ELR (cell line): Measurements from ENCODE around the gene ENPP6.
A peak's percentile ranks its signal among the peaks of the same experiment; 100 is the strongest.
"Not testable (repeated sequence)": the region's sequence is repeated elsewhere in the genome, so short reads cannot be mapped to it uniquely, and the experiment has no call there.

Source experiments
- DNase-seq: peaks from one replicate; pipeline ENCODE4 v3.0.0-alpha.2; 2015; ENCODE audit warnings: low read depth

The ENPP6 gene

DNA sequence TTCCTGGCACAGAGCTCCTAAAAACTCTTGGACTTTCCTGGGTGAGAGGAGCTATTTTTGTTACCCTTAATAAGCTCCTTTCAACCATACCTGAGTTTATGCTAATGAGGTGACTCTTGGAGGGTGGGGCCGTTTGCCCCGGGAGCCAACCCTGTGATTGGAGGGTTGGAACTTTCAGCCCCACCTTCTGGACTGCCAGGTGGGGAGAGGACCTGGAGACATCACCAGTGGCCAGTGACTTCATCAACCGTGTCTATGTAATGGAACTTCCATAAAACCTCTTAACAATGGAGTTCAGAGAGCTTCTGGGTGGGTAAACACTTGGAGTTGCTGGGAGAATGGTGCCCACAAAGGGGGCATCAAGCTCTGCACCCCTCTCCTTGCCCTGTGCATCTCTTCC, 17.9 kb upstream of the ENPP6 start:
- no peak for DNase-seq

DNA sequence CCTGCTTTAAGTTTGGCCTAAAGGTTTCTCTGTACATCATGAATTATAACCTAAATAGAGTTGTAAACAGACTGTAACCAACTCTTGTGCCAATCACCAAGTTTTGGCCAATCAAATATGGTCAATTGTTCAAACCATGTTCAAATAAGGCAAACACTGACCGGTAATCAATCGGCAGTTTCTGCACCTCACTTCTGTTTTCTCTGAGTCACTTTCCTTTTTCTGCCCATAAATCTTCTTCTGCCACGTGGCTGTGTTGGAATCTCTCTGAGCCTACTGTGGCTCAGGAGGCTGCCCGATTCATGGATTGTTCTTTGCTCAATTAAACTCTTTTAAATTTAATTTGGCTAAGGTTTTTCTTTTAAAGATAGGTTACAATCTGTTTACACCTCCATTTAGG, 16.5 kb upstream of the ENPP6 start:
- peak; percentile 6 for DNase-seq

DNA sequence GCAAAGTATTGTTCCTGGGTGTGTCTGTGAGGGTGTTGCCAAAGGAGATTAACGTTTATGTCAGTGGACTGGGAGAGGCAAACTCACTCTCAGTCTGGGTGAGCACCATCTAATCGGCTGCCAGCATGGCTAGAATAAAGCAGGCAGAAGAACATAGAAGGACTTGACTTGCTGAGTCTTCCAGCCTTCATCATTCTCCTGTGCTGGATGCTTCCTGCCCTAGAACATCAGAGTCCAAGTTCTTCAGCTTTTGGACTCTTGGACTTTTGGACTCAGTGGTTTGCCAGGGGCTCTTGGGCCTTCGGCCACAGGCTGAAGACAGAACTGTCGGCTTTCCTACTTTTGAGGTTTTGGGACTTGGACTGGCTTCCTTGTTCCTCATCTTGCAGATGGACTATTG, 15.3 kb upstream of the ENPP6 start:
- DNase-seq, result no peak

DNA sequence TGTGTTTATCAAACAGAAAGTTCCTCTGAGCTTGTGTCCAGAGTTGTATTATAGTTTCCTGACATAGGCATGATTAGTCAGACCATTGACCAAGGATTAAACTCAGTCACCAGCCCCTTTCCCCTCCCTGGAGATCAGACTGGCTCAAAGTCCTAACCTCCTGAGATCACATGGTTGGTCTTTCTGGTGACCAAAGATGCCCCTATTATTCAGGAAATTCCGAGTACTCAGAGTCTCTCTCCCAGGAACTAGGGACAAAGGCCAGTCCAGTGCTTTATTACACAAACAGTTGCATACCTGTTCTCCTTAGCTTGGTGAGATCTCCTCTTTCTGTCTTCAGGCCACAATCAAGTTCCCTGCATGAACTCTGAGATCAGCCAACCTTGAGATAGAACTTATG, 14.5 kb upstream of the ENPP6 start:
- DNase-seq, result peak; percentile 6

DNA sequence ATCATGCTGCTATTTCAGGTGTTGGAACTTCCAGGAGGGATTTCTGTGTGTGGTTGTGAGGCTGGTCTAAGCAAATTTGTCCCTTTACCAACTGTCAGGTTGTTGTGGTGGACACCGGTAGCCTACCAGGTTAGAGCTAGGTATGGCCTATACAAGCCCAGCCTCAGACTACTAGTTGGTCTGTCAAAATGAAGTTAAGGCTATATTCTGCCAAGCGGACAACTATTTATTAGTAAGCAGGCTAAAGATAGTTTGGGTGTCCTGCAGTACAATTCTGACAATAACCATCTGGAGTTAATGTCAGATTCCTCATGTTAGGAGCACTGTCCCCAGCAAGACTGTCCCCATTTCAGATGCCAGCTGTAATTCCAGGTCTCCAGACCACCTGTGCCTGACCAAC, 13.9 kb upstream of the ENPP6 start:
- DNase-seq, result no peak

DNA sequence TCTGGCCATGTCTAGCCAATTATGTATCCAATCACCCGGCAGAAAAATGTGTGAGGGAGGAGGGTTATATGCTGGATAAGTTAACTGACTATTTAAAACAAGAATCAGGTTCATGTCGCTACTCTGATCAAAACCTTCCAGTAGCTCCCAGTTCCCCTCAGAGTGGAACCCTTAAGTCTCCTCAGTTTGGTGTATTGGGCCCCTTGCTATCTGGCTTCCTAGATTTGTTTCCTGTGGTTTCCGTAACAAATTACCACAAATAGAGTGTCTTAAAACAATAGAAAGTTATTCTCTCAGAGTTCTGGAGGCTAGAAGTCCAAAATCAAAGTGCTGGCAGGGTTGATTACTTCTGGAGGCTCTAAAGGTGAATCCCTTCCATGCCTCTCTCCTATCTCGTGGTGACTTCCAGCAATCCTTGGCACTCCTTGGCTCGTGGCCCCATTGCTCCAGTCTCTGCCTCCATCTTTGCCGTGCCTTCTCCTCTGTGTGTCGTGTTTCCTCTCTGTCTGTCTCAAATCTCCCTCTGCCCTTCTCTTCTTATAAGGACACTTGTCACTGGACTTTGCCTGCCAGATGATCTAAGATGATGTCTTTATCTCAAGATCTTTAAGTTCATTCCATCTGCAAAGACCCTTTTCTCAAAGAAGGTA, 10.5 kb upstream of the ENPP6 start:
- DNase-seq, result no peak

DNA sequence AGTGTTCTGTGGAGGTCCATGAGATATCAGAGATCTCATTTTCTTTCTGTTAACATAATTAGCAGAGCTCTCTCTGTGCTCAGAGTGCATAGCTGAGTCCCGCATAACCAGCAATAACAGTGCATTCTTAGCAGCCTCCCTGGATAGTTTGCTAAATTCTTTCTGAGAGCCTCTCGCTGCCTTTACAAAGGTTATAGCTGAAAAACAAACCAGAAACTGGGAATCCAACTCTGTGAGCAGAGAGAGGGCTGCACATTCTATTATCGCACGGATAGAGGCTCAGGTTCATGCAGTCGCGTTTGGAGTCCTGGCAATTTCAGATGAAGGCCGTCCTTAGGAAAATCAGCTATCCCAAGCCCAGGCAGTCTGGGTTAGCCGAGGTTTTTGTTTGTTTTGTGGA, 1.2 kb downstream of the ENPP6 start:
- no peak for DNase-seq

DNA sequence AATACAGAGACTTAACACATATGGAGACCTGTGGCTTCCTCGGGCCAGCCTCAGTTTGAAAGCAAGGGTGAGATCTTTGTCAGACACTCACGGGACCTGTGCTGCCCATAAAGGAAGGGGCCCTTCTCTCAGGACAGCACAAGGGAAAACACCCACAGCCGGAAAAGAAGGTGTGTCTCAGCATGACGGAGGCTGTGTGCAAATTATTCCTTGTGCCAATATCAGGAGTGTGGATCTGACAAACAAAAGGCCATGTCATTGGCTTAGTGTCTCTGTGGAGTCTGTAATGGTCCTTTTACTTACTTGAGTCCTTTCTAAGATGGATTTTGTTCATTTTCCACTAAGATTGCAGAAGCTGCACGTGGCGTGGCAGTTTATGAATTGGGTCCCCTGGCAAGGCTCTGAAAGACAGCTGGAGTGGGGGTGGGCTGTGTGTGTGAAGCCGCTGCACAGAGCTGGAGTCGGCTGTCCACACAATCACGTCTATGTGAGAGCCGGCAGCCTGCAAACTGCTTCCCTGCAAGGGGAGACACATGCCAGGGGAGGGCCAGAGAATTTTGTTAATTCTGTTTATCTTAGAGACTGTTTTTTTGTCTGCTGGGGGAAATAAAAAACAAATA, 1.9 kb downstream of the ENPP6 start:
- DNase-seq, result no peak

DNA sequence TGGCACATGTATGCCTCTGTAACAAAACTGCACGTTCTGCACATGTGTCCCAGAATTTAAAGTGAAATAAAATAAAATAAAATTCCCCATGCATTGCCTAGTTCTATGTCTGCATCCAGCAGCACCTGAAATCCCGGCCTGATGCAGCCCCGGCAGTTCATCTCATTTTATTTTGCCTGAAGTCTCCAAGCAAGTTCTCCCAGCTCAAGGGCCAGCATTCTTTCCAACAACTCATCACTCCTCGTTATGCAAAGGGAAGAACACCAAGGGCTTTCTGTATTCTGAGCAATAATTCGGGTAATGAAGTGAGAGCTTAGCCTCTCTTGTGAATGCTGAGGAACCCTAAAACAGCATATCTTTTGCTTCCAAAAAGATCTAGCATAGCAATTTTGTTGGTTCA, 2.7 kb downstream of the ENPP6 start:
- DNase-seq, result no peak

DNA sequence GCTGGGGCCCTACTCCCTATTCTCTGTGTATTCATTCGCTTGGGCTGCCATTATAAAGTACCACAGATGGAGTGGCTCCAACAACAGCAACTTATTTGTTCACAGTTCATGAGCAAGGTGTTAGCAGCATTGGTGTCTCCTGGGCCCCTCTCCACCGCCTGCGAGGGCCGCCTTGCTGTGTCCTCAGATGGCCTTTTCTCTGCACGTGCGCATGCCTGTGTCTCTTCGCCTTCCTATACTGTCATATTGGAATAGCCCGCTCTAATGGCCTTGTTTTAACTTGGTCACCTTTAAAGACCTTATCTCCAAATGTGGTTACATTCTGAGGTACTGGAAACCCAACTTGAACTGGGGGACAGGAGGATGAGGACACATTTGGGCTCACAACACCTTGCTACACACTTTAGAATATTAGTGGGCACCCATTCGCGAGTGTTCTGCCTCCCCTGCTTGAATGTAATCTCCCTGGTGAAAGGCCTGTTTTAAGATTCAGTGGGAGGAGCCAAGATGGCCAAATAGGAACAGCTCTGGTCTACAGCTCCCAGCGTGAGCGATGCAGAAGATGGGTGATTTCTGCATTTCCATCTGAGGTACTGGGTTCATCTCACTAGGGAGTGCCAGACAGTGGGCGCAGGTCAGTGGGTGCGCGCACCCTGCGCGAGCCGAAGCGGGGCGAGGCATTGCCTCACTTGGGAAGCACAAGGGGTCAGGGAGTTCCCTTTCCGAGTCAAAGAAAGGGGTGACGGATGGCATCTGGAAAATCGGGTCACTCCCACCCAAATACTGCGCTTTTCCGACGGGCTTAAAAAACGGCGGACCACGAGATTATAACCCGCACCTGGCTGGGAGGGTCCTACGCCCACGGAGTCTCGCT, 9.7 kb downstream of the ENPP6 start:
- not testable (repeated sequence) for DNase-seq

DNA sequence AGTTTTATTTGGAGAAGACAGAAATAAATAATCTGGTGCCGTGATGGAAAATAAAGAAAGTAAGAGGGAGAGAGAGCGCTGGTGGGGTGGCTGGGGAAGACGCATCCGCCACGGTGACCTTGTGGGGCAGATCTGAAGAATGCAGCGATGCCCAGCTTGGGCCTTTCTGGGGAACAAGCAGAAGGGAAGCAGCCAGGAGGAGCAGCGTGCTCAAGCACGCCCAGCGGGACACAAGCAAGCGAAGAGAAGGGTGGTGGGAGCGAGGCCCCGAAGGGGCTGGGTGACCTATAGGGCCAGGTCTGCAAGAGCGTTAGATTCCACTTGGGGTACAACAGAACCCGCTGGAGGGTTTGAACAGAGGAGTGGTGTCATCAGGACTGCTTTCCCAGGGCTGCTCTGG, 12.4 kb downstream of the ENPP6 start:
- DNase-seq, result no peak

DNA sequence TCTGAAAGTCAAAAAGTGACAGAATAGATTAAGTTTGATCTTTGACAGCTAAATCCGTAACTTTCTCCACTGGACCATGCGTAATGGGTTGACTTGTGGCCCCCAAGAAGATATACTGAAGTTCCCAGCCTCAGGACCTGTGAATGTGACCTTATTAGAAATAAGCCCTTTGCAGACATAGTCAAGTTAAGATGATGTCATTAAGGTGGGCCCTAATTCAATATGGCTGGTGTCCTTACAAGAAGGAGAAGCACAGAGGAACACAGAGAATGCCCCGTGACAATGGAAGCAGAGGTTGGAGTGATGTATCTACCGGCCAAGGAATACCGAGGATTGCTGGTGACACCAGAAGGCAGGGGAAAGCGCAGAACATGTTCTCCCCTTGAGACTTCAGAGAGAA, 14.4 kb downstream of the ENPP6 start:
- DNase-seq, result no peak

DNA sequence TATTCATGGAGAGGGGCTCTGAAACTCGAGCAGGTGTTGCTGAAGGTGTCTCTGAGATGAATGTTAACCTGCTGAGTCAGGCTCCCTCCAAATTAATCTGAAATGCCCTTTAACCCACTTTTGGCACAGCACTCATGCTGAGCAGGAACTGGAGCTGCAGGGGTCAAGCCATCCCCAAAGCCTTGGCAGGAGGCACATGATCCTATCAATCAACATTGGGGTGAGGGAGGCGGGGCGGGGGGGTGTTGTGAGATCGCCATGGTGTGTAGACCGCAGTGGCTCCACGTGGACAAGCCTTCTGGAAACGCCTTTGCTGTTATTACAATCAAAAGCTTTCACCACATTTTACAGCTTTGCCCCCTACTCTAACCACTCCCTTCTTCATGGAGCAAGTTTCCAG, 16.5 kb downstream of the ENPP6 start:
- no peak for DNase-seq

DNA sequence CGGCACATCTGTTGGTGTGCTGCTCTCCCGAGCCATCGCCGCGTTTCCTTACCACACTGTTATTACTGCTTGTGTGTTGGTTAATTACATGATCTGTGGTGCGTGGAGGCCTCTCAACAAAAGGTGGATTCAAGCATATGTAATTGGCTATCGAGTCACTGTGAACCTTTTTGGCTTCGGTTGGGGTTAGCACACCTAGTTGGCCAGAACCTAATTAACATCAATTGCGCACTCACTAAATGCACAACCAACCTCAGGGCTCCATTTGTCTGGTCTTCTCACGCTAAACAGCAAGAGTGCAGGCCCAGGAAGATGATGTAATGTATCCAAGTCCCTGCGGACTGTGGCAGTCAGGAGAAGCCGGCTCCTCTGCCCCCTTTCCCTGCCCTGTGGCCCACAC, 17.4 kb downstream of the ENPP6 start:
- no peak for DNase-seq

DNA sequence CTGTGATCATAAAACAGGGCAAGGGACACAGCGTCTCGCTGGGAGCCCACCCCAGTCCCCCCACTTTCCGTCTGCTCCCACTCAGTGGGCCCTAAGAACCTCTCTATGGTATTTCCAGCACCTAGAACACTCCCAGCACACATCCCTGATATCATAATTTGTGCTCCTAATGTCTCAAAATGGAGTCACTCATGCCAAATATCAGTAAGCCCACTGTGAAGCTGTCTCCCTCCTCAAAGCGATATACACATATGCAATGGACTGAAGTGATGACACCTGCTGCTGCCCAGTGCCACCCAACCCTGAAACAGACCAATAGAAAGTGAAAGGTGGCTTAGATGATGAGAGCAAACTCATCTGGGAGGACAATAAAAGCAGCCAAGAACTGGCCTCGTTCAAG, 17.9 kb downstream of the ENPP6 start:
- no peak for DNase-seq

DNA sequence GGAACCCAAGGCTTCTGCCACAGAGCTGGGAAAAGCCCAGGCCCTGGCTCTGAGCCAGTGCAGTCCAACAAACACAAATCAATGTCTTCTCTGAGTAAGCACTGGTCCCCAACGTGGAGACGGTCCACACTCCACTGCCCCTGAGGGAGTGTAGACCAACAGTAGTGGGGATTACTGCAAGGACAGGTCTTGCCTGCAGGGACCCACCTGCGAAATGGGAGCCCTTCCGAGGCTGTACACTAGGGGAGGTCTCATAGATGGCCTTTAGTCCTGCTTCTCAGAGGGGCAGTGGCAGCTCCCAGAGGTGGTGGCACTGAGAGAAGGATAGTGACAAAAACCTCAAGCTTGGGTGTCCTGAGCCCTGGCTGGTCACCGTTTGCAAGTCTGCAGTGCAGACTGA, 19.5 kb downstream of the ENPP6 start:
- DNase-seq, result no peak

DNA sequence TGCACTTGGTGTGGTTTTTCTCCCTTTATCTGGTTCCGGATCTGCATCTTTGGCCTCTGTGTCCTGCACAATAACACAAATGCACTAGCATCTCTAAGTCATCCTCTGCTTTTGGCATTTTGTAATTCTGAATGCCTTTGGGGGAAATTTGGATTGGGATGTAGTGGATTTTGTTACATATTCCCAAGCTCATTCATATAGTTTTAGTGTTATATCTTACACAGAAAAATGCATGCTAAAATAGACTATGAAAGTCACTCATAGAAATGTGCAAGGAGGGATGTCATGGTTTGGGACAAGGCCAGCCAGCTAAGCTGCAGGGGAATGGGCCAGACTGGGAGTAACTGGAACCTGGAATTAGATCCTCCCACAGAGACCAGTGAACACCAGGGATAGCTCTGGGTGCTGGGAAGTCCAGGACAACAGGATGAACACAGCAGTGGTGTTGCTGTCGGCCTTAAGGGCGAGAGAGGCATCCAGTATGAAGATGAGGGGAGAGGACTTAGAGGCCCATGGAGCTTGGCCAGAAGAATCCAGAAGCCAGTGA, 20.1 kb downstream of the ENPP6 start:
- no peak for DNase-seq

DNA sequence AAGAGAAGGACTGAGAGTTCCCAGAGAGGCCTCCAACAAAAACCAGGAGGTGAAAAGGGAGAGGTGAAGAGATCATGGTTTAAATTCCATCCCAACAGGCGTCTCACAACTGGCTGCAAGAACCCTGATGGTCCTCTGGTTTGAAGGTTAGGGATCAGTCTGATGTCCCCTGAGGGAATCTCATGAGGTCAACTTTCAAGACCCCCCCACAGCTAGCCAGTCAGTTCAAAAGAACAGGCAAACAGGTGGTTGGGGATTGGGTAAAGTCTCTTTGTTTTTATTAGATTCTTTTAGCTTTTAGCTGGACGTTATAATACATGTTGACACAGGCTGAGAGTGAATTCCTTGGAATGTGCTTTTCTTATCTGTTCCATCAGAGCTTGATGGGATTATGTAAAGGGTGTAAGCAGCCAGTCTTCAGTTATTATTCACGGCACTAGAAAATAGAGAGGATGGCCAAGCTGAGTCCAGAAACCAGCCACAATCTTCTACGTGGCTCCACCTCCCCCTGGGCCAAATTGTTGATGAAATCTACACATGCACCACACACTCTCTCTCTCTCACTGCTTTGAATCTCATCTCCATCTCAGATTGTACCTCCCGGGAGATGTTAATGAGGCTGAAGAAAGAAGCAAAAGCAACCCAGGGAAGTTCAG, 20.8 kb downstream of the ENPP6 start:
- no peak for DNase-seq

DNA sequence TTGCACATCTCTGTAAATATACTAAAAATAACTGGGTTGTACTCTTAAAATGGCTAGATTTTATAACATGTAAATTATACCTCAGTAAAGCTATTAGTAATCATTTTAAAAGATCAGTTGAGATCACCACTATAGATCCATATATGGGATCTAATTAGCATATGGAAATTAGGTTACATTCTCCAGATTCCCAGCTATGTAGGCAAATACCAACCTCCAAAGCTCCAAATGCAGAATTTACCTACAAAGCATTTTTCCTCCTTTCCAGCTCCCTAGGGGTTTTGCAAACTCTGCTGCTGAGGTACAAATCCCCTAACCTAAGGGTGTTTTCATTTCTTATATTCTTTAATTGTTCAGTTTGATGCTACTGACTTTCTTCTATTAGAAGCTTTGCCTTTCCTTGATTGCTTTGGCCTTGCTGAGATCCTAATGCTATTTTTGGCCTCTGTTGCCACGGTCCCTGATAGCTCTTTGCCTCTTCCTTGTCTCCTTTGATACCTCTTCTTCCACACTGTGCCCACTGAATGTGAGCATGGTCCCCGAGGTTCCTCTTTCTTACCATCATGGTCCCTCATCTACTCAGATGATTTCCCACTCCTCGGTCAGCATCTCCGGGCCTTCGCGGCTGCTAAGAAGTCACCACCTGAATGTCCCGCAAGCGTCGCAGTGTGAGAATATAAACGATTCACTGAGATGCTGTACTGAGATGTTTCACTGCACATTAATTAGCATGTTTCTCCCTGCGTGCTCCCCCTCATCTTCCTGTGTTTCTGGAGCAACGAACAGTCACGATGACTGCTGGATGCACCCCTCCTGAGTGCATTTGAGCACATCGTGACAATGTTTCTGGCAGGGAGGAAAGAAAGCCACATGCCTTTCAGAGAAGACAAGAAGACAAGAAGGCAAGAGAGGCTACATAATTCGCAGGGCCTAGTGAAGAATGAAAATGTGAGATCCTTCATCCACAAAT, 23.8 kb downstream of the ENPP6 start:
- peak; percentile 1 for DNase-seq

DNA sequence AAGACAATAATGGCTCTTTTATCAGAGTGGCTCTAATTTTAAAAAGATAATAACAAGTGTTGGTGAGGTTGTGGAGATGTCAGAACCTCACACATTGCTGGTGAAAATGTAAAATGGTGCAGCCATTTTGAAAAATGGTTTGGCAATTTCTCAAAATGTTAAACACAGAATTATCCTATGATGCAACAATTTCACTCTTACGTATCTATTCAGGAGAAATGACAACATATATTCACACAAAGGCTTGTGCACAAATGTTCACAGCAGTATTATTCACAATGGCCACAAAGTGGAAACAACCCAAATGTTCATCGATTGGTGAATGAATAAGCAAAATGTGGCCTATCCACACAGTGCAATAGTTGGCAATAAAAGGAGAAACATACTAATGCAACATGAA, 24.7 kb downstream of the ENPP6 start:
- no peak for DNase-seq

DNA sequence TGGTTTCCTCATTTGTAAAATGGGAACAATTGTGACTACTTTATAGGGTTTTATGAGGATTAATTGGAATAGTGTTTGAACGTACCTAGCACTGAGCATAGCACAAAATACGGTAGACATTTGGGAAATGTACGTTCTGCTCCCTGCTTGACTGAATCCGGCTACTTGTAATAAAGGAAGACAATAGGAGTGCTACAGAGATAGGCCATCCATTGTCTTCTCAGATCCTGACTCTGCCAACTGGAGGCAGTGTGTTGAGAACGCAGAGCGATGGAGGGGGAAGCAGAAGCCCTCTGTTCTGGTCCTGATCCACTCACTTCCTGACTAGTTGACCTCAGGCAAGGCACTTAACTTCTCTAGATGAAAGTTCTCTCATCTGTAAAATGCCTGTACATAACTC, 26.4 kb downstream of the ENPP6 start:
- no peak for DNase-seq
